Colonic mucosa (tissue), 4 donors: ENCODE measurements around the gene CAMK1D. TPM values are rescaled to one million over a fixed set of nuclear protein-coding genes. Genes with fewer than 3 reads are reported as not detected.

ENCODE experiments used
- DNase-seq: peaks from one replicate; pipeline ENCODE4 v3.0.0-alpha.2; 2020
- H3K27ac ChIP-seq: fragments of 200-600 bp; one replicate; pipeline ENCODE4 v1.8.0; 2021
- H3K27me3 ChIP-seq: fragments of 200-600 bp; one replicate; pipeline ENCODE4 v1.8.0; 2021
- H3K36me3 ChIP-seq: fragments of 200-600 bp; one replicate; pipeline ENCODE4 v1.8.0; 2021
- H3K4me1 ChIP-seq: fragments of 200-600 bp; one replicate; pipeline ENCODE4 v1.8.0; 2021; ENCODE audit warnings: mild to moderate bottlenecking
- H3K4me3 ChIP-seq: fragments of 200-600 bp; one replicate; pipeline ENCODE4 v1.8.0; 2021
- H3K9ac ChIP-seq, 2 donors: one replicate each; pipeline ENCODE4 v1.7.0; 2013; ENCODE audit warnings: control low read depth in 2 of 2, low read depth in 2 of 2, low read length in 2 of 2
- H3K9me3 ChIP-seq: fragments of 200-600 bp; one replicate; pipeline ENCODE4 v1.8.0; 2021
- intact Hi-C: fragments of 100-400 bp; cut with DNase I; formaldehyde crosslinking; loops from one replicate; pipeline ENCODE4 v1.14.1; 2022
- total RNA-seq, 2 donors: library from RNA; stranded (reverse); fragmentation: NEBNext Ultra II Directional in 1 of 2; extraction: Animal tissue kit (Norgen Biotek cat#: 25700) in 1 of 2; gene quantifications; one replicate each; pipeline ENCODE4 v1.2.1, GENCODE V29; 2021
- TF ChIP-seq, protein P1 (sequence below): fragments of 200-600 bp; IDR thresholded peaks from one replicate; pipeline ENCODE4 v1.8.0; 2022; ENCODE audit warnings: antibody characterized with exemption, mild to moderate bottlenecking
- donor health status: healthy.
- donor health status: DM: no; HTN: no; CAD: no.
- donor health status: DM: no; HTN: no; CAD: no.

The CAMK1D gene
- total RNA-seq, 2 donors from 2014 or later, result 21.3 to 29.7 TPM

DNA sequence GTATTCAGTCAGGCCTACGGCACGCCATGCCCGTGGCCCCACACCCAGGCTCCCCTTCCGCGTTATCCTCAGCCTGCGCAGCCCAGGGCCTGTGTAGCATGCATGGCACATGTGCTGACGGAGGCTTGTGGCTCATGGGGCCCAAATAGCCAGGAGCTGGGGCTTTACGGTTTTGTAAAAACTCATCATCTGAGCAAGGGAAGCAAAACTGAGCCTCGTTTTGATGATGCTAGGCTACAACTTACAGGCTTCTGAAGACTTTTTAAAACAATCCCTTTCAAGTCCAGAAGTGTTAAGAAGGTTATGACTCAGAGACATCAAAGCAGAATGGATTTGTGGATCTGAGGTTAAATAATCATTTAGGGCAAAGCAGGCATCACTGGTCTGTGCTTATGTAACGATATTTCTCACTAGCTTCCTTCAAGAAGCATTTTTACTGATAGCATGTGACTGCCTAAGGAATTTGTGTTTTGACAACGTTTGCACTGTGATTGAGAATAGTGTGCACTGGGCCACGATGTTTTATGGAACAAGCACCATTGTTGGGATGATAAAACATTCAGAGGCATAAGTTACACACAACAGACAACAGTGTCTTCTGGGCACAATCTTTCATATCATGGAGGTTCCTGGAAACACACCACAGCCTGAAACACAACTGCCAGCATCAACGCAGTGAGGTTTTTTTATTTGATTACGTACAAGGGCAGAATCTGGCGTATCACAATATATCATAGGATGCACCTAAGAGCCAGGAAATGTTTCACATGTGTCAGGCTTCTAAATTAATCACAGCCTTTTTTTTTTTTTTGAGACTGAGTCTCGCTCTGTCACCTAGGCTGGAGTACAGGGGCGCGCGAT, 377.9 kb downstream of the CAMK1D start:
- H3K27me3 ChIP-seq, result no peaks in the 10 kb centered on the region
- H3K9me3 ChIP-seq, result no peaks in the 10 kb centered on the region
- no peak for DNase-seq
- H3K36me3 ChIP-seq, result no peaks in the 10 kb centered on the region
- intact Hi-C loops, result no loop called here
- no peaks in the 10 kb centered on the region for H3K4me1 ChIP-seq
- no peak overlapping the region for H3K9ac ChIP-seq
- TF ChIP-seq, protein P1, sequence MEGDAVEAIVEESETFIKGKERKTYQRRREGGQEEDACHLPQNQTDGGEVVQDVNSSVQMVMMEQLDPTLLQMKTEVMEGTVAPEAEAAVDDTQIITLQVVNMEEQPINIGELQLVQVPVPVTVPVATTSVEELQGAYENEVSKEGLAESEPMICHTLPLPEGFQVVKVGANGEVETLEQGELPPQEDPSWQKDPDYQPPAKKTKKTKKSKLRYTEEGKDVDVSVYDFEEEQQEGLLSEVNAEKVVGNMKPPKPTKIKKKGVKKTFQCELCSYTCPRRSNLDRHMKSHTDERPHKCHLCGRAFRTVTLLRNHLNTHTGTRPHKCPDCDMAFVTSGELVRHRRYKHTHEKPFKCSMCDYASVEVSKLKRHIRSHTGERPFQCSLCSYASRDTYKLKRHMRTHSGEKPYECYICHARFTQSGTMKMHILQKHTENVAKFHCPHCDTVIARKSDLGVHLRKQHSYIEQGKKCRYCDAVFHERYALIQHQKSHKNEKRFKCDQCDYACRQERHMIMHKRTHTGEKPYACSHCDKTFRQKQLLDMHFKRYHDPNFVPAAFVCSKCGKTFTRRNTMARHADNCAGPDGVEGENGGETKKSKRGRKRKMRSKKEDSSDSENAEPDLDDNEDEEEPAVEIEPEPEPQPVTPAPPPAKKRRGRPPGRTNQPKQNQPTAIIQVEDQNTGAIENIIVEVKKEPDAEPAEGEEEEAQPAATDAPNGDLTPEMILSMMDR, result no peak
- H3K27ac ChIP-seq, result no peak overlapping the region
- H3K4me3 ChIP-seq, result no peak overlapping the region

DNA sequence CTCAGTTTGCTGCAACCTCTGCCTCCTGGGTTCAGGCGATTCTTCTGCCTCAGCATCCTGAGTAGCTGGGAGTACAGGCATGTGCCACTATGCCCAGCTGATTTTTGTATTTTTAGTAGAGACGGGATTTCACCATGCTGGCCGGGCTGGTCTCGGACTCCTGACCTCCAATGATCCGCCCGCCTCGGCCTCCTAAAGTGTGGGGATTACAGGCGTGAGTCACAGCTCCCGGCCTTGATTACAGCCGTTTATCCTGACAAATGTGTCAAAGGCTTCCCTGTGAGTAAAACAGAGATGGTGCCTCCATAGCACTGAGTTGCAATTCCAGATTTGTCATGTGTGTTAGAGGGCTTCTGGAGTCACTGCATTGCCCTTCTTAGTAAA, 378.5 kb downstream of the CAMK1D start:
- Histone ChIP-seq H3K4me3 (no peak overlapping the region), H3K27me3 (no peaks in the 10 kb centered on the region), H3K4me1 (no peaks in the 10 kb centered on the region), H3K27ac (no peak overlapping the region), H3K9ac (no peak overlapping the region), H3K9me3 (no peaks in the 10 kb centered on the region), H3K36me3 (no peaks in the 10 kb centered on the region)
- intact Hi-C loops, result no loop called here
- peak; percentile 69 for DNase-seq
- TF ChIP-seq, protein P1, result no peak

DNA sequence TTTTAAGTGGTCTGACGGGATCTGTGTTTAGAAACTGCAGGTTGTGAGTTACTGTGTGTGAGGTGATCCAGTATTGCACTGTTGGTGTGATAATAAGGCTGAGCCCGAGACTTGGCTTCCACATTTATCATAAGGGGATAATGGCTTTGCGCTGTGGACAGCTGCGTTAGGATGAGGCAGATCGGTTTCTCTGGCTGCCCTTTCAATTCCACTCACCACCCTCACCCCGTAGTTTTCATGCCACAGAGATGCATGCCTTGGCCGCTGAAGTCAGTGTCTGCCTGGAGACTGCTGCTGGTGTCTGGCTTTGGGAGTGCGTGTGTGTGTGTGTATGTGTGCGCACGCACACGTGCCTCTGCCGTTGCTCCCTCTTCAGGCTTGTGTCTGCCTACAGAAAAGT, 379.1 kb downstream of the CAMK1D start:
- H3K27ac ChIP-seq, result no peak overlapping the region
- H3K9me3 ChIP-seq, result no peaks in the 10 kb centered on the region
- no peak overlapping the region for H3K4me3 ChIP-seq
- no peak overlapping the region for H3K9ac ChIP-seq
- no peak for DNase-seq
- intact Hi-C loops, result no loop called here
- no peaks in the 10 kb centered on the region for H3K36me3 ChIP-seq
- H3K4me1 ChIP-seq, result no peaks in the 10 kb centered on the region
- TF ChIP-seq, protein P1, result no peak
- no peaks in the 10 kb centered on the region for H3K27me3 ChIP-seq

DNA sequence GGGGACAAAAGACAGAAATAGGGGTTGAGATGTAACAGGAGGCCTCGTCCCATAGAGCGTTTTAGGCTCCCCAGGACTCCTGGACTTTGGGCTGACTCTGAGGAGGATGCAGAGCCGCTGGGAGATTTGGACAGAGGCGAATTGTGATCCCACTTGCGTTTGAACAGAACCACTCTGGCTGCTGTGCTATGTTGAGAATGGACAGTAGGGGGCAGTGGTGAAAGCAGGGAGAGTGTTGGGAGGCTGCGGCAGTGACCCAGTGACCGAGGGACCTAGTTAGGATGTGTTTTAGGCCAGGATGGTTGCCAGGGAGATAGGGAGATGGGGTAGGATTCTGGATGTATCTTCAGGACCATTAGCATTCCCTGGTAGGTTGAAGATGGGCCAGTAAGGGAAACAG, 380.5 kb downstream of the CAMK1D start:
- intact Hi-C loops, result no loop called here
- H3K27ac ChIP-seq, result no peak overlapping the region
- DNase-seq, result no peak
- TF ChIP-seq, protein P1, result no peak
- H3K27me3 ChIP-seq, result no peaks in the 10 kb centered on the region
- H3K36me3 ChIP-seq, result no peaks in the 10 kb centered on the region
- no peak overlapping the region for H3K9ac ChIP-seq
- no peaks in the 10 kb centered on the region for H3K9me3 ChIP-seq
- H3K4me3 ChIP-seq, result no peak overlapping the region
- no peaks in the 10 kb centered on the region for H3K4me1 ChIP-seq

DNA sequence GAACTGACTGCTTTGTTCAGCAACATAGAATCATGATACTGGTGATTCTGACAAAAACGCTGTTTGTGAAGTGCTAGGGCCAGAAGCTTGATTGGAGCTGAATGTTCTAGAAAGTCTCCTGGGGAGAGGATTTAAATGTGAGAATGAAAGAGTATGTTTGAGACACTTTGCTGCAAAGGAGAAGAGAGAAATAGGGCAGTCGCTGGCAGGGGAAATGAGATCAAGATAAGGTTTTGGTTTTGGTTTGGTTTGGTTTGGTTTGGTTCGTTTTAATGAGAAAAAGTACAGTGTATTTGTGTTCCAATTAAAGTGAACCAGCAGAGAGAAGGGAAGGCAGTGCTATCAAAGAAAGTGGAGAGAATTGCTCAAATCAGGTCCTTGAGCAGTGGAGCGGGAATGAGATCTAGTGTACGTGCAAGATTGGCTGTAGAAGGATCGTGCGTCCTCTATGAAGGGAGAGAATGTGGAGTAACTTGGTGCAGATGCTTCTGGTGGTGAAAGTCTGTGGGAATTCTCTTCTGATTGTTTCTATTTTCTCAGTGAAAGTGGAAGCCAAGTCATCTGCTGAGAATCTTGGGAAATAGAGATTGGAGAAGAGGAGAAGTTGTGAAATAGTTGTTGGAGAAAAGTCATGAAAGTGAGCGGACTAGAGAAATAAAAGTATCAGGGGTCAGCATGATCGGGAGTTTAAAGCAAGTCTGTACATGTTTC, 381.6 kb downstream of the CAMK1D start:
- Histone ChIP-seq H3K4me3 (no peak overlapping the region), H3K9ac (no peak overlapping the region), H3K27me3 (no peaks in the 10 kb centered on the region), H3K4me1 (no peaks in the 10 kb centered on the region), H3K9me3 (no peaks in the 10 kb centered on the region), H3K36me3 (no peaks in the 10 kb centered on the region), H3K27ac (no peak overlapping the region)
- intact Hi-C loops, result no loop called here
- TF ChIP-seq, protein P1, result no peak
- DNase-seq, result no peak
